GM21367 (cell line): ENCODE measurements around the gene SMAD1.
A peak's percentile ranks its signal among the peaks of the same experiment; 100 is the strongest.

Experiments used
- ATAC-seq: cut with Tn5 transposase; IDR thresholded peaks from one replicate; pipeline ENCODE4 v1.9.1; 2021; ENCODE audit not compliant: unreplicated experiment

SMAD1 gene

DNA sequence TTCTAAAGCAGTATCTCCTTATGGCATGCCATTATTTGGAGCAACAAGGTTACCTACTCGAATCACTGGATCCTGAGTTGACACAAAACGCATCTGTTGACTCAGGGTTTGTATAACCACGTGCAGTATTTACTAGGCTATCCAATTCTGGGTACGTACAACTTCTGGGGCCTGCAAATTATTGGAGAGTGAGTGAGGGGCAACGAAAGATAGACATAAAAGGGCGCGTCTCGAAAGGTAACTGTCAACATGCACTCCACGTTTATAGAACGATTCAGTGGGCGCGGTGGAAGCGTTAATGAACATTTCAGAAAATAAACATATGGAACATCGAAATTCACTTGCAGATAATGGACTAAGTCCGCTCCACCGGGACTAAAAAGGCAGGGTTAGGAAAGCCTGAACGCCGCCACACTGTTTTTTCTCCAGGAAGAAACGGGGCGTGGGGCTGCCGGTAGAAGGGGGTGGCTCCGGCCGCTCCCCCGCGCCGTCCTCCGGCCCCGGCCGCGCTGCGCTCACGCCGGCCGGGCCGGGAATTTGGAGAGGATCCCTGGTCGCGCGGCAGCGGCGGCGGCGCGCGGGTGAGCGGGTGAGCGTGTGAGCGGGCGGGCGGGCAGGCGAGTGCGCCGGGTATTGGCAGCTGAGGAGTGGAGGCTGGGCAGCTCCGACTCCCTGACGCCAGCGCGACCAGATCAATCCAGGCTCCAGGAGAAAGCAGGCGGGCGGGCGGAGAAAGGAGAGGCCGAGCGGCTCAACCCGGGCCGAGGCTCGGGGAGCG is at the start of gene SMAD1:
SMAD1 (plus strand) TSS at position 690 of the 778 bp plus-strand sequence. CDS start 32,761 bp downstream, outside the sequence.
- peak; percentile 41 for ATAC-seq

GRCh38 chr4:145433684-145434083 is 48.0 kb upstream of the SMAD1 start:
- ATAC-seq = no peak

DNA sequence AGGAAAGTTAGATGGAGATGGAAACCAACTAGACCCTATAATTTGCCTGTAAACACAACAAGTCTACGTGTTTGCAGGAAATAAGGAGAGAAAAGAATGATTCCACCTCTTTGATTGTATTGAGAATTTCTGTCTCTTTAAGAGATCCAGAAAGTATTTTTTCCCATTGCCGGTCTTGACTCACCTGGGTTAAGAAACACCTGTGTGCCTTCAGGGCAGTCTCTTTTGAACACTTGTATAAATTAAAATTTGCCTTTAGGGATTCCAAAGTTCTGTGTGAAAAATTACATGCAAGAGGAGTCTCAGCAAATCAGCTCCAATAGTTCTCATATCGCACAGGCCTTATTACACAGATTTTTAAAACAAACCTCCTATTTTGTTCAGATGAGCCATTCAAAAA is 46.0 kb upstream of the SMAD1 start:
- no peak for ATAC-seq

DNA sequence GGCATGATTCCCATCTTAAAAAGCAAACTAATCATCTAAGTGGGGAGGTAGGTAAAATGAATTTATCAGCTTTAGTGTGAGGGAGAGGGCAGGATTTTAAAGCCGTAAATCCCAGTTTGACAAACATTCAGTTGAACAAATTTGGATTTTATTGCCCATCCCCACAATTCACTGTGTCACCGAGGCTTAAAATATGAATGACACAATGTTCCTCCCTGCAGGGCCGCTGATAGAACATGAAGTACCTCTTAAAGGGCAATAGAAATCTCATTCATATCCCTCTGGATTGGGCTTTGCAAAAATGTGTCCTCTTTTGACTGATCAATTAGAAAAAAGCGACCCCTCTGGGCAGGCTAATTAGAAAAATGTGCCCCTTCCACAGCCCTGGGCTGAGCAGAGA is 45.5 kb upstream of the SMAD1 start:
- no peak for ATAC-seq

DNA sequence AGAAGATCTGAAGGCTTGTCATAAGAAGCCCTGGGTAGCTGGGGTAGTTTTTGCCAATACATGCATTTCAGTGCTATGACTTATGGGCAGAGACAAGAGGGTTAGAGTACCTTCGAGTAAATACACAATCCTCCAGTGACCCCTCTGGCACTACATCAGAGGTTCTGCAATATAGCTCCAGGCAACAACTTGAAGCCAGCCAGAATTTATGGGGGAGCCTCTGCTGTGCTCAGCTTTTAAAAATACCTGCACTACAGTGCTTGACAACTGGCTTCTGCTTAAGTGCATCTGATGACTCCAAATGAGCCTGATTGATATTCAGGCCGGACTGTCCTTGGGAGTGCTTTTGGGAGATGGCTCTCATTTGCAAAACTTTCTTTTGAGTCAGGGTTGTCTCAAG is 44.9 kb upstream of the SMAD1 start:
- no peak for ATAC-seq

DNA sequence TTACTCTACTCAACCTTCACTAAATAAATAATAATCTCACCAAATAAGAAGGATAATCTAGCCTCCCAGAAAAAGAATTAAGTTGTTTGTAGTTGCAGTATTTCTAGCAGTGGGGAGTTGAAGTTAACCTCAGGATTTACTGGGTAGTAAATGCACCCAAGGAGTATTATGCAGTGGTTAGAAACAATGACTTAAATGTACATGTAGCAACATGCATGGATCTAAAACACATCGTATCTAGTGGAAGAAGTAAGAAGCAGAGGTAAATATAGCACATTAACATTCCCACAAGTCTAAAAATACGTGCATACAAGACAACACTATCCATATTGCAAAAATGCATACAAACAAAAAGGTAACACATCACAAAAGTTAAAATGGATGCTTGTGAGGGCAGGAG is 44.2 kb upstream of the SMAD1 start:
- ATAC-seq = no peak

GRCh38 chr4:145438298-145438697 is 43.4 kb upstream of the SMAD1 start:
- ATAC-seq = no peak

- no peak for ATAC-seq
Measured at GRCh38 chr4:145440292-145441007, 41.2 kb upstream of the SMAD1 start.

- no peak for ATAC-seq
Measured at GRCh38 chr4:145446184-145446583, 35.5 kb upstream of the SMAD1 start.

GRCh38 chr4:145451895-145452294 is 29.8 kb upstream of the SMAD1 start:
- no peak for ATAC-seq

DNA sequence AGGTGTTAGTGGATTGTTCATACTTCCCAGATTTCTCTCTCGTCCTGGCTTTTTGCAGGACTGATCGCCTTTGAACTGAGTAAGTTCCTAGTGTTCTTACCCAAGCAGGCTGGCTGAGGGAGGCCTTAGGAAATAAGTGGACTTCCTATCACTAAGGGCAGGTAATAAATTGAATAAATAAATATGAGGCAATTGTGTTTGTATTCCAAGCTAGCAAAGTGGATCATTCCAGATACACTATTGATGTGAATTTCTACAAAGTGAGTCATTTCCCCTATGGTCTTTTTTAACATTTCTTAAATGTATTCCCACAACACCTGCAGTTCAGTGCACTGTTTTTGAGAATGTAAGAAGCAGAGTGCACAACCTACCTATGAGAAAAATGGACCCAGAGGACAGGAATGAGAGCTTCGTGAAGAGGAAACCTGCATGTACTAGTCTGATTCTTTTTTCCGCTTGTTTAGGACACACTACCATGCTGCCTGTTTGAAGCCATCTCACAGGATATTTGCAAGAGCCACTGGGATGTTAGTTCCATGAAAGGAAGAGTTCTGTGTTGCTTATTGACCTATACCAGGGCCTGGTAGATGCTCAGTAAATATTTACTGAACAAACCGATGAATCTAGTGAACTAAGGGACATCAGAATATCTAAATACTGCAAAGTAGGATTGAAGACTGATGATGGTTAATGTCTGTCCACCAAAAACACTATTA is 29.0 kb upstream of the SMAD1 start:
- no peak for ATAC-seq

DNA sequence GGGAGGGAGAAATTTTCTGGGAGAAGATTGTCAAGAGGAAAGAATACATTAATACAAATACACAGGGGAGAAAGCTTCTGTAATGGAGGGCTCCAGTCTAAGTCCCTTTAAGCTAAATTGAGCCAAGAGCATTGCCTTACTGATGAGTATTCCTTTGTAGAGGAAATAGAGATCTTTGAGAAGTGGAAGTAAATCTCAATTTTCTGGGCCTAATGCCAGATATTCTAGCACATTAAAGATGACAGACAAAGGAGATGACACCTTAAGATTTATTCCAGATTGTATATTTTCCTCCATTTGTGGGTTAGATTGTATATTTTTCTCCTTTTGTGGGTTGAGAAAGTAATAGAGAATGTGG is 28.5 kb upstream of the SMAD1 start:
- ATAC-seq = no peak

DNA sequence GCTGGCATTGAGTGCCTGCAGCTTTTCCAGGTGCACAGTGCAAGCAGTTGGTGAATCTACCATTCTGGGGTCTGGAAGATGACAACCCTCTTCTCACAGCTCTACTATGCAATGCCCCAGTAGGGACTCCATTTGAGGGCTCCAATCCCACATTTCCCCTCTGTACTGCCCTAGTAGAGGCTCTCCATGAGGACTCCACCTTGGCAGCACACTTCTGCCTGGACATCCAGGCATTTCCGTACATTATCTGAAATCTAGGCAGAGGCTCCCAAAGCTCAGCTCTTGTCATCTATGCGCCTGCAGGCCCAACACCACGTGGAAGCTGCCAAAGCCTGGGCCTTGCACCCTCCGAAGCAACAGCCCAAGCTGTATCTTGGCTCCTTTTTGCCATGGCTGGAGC is 8.4 kb upstream of the SMAD1 start:
- ATAC-seq = no peak

GRCh38 chr4:145480257-145480656 is 1.4 kb upstream of the SMAD1 start:
- ATAC-seq = no peak

- no peak for ATAC-seq
Measured at GRCh38 chr4:145481942-145482208, 222 bp downstream of the SMAD1 start.

DNA sequence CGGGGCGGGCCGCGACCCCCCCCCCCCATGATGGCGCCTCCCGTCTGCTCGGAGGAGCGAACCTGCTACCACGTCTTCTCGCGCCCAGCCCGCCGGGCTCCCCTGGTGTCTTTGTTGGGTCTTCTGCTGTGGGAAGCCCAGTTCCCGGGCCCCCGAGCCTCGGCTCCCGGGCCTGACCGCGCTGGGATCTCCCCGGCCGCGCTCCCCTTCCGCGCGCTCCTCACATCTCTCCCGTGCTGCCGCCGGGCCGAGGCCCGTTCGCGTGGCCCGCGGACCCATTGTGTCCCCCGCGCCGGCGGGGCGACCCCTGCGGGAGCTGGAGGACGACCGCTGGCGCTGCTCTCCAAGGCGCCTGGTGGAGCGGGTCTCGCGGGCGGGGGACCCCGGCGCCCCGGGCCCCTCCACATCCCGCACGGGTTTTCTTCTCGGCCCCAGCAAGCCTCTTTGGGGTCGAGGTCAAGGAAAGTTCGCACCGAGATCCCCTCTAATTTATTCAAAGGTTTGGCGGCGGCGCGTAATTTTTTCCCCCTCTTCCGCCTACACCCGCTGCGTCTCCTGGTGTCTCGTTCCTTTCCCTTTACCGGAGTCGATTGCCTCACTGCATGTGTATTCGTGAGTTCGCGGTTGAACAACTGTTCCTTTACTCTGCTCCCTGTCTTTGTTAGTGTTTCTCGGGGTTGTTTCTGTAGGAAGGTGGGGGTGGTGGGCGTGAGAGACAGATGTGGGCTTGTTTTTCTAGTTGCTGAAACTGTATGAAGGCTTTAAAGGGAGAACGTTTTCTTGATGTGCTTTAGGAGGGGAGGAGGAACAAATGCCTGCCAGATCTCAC is 770 bp downstream of the SMAD1 start:
- peak; percentile 26 for ATAC-seq

GRCh38 chr4:145483514-145483913 is 1.9 kb downstream of the SMAD1 start:
- ATAC-seq = no peak

GRCh38 chr4:145484225-145484846 is 2.7 kb downstream of the SMAD1 start:
- ATAC-seq = no peak

- ATAC-seq = no peak
Measured at GRCh38 chr4:145485120-145485519, 3.5 kb downstream of the SMAD1 start.

DNA sequence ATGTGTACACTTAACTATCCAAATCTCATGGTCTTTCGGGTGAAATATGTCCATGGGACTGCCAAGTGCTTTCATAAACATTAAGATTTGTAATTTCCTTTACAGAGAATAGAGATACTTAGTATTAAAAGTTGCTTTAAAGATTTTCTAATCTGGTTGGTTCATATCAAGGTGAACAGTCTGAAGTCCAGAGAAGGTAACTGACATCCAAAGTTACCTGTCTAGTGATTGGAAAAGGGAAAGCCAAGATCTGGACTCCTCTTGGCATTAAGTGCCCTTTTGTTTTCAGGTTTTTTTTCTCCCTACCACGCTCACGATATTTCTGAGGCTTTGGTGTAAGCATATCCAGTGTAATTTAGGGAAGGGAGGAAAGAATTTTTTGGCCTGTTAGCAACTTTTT is 5.0 kb downstream of the SMAD1 start:
- no peak for ATAC-seq

GRCh38 chr4:145487631-145488030 is 6.0 kb downstream of the SMAD1 start:
- ATAC-seq = peak; percentile 95
